GM10847 (cell line): Measurements from ENCODE around the gene PDK2.

ENCODE experiments used
- POLR2A ChIP-seq: IDR thresholded peaks from 2 replicates; pipeline ENCODE4 v1.6.1; 2011; ENCODE audit not compliant: insufficient read length; ENCODE audit errors: extremely low read depth

The PDK2 gene

DNA sequence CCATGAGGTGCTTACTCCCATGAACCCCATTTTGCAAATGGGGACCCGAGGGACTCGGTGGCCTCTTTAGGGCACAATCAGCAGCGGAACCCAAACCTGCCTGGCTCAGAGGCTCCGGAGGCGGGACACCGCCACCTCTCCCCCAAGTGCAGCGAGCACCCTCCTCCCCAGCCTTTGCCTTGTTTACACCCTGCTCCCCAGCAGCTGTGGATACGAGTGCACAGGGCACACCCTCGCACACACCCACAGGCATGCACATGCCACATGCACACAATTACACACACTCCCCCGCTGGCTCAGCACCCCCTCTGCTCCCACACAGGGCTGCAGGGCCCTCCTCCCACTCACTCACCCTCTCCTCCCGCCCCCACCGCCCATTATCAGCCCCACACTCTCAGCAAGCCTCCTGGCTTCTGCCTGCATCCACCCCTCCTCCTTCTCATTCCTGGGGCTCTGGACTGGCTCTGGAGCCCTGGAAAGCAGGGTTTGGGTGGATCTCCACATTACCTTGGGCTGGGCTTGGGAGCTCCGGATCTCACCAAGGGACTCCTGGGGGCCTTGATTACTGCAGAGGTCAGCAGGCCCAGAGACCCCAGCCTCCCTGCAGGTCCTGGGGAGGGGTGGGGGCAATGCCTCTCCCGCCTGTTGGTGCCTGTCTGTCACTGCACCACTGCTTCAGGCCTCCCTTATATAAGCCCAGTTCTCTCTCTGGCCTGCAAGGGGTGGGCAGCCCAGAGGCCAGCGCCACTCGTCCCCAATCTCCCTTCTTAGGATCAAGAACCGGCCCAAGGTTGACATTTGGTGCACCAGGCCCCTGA lies 6.4 kb downstream of the PDK2 start:
- TF ChIP-seq POLR2A, result no peak

DNA sequence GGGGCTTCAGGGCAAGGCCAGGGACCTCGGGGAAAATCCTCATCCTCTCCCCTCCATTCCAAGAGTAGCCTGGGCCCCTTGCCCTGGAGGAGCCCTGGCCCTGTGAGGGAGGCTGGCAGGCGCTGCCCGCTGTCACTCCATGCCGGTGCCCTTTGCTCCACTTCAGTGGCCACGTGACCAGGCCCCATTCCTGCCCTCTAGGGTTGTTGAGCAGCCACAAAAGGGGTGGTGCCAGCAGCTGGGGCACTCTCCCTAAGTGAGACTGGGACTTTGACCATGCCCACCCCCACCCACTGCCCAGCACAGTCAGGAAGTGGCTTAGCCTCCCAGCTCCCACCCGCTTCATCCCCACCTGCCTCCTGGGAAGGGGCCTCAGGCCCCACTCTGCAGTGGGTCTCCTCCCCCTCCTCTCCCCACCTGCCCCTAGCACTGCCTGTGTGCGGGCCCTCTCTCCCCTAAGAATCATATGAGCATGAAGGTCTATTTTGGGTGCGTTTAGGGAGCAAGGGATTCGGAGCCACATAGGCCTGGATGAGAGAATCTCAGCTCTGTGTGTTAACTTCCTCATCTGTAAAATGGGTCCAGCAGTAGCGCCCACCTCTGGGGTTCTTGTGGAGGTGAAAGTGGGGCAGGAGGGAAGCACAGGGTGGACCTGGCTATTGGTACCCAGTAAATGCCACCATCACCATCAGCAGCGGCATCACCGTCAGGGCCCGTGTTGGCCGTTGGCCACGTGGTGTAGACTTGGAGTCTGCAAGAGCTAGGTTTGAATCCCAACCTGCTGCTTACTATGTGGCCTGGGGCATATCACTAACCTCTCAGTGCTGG lies 7.2 kb downstream of the PDK2 start:
- TF ChIP-seq POLR2A, result no peak

DNA sequence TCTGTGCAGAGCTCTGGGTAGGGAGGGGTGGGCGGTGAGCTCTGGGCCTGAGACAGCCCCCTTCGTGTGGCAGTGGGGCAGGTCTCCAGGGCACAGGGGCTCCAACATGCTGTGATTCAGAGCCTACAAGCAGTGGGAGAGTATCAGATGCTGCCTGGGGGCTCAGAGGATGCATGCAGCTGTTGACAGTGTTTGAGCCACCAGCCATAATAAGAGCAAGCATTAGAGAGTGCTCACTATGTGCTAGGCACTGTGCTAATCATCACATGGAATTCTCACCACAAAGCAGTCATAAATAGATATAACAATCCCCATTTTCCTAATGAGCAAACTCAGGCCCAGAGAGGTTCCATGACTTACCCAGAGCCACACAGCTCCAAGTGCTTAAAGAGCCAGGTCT lies 8.1 kb downstream of the PDK2 start:
- no peak for TF ChIP-seq POLR2A

DNA sequence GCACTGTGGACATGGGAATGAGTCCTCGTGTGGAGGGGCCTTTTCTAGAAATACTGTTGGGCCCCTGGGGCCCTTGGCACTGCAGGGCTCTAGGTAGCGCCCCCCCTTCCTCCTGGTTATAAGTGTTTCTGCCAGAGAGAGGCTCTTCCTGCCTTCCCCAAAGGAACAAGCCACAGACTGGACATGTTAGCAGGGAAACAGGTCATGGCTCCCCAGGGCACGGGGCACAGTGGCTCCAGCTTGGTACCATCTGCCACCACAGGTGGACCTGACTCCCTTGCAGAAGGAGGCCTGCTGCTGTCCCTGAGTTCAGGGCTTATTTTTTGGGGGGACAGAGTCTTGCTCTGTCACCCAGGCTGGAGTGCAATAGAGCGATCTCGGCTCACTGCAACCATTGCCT lies 8.8 kb downstream of the PDK2 start:
- no peak for TF ChIP-seq POLR2A

DNA sequence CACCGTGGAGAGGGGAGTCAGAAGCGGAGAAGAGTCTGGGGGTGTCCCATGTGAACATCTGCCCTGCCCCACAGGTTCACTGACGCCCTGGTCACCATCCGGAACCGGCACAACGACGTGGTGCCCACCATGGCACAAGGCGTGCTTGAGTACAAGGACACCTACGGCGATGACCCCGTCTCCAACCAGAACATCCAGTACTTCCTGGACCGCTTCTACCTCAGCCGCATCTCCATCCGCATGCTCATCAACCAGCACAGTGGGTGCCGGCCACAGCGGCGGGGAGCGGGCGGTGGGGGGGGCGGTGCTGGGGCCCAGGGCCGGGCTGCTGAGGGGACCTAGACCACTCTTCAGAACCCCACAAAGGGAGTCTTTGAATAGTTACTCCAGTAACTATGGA lies 10.7 kb downstream of the PDK2 start:
- TF ChIP-seq POLR2A, result no peak

DNA sequence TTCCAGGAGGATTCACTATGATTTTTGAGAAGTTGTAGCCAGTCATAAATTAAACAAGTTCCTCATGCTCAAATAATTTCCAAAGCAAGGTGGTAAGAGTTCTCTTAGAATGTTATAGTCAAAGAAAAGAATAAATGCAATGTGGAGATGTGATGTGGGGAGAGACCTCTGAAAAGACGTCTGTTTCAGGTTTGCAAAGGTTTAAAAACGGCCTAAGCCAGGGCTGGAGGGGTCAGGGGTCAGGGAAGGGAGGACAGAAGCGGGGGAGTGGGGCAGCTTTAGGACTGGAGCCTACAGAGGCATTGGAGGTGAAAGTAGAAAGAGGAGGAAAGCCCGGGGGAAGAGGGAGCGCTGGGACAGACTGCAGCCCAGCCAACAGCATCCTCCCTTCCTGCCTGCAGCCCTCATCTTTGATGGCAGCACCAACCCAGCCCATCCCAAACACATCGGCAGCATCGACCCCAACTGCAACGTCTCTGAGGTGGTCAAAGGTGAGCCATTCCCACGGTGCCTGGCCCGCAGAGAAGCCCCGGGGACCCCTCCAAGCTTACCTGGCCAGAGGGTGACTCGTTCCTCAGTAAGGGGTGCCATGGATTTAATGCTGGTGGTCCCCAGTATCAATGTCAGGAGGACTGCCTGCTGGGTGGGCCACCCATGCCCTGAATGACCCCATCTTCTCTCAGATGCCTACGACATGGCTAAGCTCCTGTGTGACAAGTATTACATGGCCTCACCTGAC lies 11.4 kb downstream of the PDK2 start:
- no peak for TF ChIP-seq POLR2A

DNA sequence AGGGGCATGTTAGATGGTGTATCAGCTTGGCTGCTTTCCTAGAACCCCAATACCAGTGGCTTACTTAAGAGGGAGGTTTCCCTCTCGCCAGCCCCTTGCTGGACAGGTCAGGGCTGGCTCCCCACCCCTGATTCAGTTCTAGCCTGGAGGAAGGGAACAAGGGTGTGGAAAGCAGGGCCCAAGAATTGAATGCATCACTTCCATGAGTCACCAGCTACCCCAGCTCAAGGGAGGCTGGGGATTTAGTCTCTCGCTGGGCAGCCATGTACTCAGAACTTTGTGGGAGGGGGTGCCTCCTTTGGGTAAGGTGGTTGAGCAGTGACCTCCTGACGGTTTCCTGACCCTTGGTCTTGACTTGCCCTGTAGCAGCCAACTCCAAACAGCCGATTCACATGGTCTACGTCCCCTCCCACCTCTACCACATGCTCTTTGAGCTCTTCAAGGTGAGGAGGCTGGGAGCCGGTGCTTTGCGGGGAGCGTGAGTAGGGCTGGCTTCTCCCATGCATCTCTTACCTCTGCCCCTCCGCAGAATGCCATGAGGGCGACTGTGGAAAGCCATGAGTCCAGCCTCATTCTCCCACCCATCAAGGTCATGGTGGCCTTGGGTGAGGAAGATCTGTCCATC lies 12.8 kb downstream of the PDK2 start:
- TF ChIP-seq POLR2A, result no peak

DNA sequence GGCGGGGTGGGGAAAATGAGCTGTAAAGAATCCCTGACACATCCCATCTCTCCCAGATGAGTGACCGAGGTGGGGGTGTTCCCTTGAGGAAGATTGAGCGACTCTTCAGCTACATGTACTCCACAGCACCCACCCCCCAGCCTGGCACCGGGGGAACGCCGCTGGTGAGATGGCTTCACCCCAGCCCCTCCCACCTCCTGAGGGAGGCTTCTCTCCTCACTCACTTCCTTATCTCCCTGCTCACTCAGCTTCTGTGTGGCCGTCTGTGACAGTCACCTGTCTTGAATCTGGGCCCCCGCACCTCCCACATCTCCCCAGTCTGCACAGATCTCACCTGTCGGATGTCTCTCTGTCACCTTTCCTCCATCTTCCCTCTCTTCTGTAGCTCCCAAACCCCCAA lies 13.4 kb downstream of the PDK2 start:
- no peak for TF ChIP-seq POLR2A

DNA sequence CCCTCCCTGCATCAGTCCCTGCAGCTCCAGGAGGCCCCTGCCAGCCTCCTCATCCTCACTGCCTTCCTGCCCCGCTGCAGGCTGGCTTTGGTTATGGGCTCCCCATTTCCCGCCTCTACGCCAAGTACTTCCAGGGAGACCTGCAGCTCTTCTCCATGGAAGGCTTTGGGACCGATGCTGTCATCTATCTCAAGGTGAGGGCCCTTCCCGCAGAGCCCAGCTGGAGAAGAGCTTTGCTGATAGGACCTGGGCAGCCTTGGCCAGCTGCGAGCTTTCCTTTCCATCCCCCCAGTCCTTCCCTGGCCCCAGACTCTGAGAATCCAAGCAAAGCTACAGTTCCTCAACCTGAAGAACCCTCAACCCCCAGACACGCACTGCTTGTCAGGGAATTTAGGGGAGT lies 14.1 kb downstream of the PDK2 start:
- no peak for TF ChIP-seq POLR2A

DNA sequence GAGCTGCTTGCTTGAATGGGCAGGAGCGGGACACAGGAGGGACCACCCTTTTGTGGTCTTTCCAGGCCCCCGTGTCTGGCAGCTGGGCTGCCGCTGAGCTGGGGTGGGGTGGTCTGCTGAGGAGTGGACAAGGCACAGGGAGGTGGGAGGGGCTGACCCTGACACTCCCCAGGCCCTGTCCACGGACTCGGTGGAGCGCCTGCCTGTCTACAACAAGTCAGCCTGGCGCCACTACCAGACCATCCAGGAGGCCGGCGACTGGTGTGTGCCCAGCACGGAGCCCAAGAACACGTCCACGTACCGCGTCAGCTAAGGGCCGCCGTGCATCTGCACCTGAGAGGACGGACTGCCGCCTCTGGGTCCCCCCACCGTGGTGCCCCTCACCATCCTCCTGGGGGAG lies 14.6 kb downstream of the PDK2 start:
- TF ChIP-seq POLR2A, result no peak

DNA sequence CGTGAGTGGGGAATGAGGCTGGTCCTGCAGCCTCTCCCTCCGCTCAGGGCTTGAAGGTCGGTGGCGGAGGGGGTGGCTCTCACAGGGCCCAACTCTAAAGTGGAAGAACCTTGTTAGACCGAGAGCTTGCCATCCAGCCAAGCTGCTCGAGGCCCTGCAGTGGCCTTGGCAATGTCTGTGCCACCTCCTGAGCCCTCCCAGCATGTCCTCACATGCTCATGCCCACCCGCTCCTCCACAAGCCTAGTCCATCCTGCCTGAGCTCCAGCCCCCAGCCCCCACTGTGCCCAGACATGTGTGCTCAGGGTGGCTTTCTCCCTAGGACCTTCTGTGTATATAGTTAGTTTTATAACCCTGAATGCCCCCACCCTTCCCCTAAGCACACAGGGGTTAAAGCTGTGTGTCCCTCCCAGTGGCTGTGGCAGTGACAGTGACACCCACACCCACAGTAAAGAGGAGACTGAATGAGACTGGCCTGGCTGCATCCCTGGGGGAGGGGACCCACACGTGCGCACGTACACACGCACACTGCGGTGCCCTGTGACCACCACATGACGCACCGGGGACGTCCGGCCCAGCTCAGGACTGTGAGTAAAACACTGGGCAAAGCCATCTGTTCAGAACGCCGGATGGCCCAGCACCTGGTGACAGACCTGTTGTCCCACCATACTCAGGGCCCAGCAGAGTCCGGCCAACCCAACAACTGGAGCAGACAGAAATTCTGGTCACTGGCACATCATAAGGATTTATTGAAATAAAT lies 15.6 kb downstream of the PDK2 start:
- TF ChIP-seq POLR2A, result no peak

DNA sequence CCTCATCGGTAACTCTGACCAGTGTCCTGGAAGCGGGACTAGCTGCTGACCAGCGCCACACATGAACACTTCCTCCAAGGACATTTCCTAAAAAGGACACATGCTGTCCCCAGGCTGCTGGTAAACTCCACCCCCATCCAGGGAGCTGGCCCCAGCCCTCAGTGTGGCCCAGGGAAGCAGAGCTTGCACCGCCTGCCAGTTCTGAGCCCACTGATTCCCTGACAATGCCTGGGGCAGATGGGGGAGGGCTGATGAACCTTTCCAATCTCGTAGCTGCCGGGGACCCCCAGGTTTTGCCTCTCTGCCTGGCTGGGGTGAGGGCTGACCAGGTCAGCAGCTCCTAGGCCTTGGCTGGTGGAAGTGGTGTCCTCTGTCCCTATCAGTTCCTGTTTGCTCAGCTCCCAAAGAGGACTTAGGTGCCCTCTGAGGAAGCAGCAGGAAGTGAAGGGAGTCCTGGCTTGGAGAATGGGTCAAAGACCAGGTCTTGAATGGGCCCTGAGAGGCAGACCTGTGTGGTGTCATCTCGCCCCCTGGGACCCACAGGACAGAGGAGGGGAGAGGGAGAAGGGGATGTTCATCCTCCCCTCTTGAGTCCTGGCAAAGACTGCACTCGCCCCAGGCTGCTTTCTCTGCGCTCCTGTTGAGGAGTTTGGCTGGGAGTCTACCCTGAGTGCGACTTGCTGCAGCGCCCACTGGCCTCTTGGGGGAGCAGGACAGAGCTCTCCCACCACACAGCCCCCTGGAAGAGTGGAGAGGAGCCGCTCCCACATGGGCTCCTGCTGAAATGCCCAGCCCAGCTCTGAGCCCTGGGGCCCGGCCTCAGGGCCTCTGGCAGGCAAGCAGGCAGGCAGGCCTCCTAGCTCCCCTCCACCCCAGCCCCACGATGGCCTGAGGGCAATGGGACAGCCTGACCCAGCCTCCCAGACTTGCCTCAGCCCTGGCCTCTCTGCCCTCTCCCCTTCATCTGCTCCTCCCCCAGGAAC lies 16.8 kb downstream of the PDK2 start:
- TF ChIP-seq POLR2A, result no peak

DNA sequence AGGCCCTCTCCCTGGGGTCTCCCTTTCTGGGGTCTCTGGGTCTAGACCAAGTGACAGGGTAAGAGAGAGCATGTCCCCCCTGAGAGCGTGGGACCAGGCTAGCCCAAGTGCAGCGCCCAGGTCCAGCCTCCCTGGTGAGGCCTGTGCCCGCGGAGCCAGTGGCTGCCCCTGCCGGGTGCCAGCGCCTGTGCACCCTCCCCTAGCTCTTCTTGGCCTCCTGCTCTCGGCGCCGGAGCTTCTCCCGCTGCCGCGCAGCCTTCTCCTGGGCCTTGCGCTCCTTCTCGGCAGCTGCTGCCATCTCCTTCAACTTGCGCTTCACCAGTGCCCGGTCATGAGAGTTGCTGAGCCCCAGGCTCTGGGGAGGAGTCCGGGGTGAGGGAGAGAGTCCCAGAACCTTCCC lies 17.5 kb downstream of the PDK2 start:
- no peak for TF ChIP-seq POLR2A

DNA sequence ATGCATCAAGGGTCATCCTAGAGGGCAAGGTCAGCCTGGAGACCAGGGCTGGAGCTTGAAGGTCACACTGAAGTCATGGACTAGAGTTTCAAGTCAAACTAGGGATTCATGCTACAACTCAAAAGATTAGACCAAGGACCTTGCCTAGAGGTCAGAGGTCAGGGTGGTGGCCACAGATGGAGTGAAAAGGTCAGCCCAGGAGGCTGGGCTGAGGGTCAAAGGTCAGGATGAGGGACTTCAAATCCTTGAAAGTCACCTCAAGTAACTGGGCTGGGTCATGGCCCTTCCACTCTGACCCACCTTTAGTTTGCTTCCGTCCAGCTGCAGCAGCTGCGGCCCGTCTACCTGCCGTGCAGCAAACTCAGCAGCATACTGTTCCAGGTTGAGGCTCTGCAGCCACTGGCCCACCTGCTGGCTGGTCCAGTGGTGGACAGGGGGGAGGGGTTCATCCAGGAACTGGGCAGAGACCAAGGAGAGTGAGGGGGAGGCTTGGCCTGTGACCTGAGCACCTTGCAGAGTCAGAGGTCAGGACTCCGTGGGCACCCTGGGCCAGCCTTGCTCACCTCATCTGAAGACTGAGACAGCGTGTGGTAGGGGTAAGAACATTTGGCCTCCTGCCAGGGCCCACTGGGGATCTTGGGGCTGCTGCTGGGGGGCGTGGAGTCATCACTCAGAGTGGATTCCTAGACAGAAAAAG lies 18.6 kb downstream of the PDK2 start:
- no peak for TF ChIP-seq POLR2A
